GM19023 (cell line): ENCODE measurements around the gene NUAK2.

Experiments used
- ATAC-seq: cut with Tn5 transposase; IDR thresholded peaks from one replicate; pipeline ENCODE4 v1.9.1; 2021; ENCODE audit warnings: mild to moderate bottlenecking, moderate library complexity; ENCODE audit not compliant: unreplicated experiment

Gene NUAK2

GRCh38 chr1:205275916-205276688, 45.4 kb downstream of the NUAK2 start:
- ATAC-seq: no peak

GRCh38 chr1:205275133-205275532, 46.4 kb downstream of the NUAK2 start:
- ATAC-seq: no peak

DNA sequence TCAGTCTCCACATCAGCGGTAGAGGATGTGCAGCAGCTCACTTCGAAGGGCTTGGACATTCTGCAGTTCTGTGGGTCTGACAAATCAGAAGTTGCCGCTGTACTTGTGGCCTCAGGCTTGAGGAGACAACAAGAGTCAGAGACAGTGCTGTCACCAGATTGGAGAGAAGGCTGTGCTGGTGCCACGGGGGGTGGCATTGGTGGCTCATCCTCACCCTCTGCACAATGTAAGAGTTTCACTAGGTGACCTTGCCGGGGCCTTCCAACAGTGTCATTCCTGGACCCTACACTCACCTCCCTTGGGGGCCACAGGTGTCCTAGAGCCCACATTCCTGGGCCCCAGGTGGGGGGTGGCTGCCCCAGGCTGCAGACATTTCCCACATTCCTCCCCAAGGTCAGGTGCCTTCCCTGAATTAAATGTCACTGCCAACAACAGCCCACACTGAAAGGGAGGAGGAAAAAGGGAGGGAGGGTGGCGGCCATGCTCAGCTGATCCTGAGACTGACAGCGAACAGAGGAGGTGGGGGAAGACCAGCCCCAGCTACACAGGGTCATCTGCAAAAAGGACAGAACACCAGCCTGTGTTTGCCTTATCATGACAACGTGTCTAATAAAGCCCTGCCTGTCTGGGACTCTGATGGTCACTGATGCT, 47.4 kb downstream of the NUAK2 start:
- ATAC-seq: no peak

- peak; percentile 78 for ATAC-seq
Observed at GRCh38 chr1:205273551-205273982, 48.0 kb downstream of the NUAK2 start.

DNA sequence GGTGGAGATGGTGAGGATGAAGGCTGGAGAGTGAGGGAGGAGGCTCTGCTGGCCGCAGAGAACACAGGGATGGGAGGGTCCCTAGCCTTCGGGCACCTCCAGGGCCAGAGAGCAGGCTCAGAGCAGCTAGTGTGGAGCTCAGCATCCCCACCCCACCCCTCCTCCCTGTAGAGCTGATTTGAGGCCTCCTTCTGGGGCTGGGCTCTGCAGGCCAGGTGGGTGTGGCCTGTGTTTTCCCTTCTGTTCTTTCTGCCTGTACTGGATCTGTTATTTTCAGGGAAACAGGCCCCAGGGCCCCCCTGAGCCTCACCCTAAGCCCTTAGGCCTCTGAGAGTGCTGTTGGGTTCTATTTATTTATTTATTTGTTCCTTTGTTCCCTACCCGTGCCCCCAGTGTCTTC, 49.0 kb downstream of the NUAK2 start:
- no peak for ATAC-seq

DNA sequence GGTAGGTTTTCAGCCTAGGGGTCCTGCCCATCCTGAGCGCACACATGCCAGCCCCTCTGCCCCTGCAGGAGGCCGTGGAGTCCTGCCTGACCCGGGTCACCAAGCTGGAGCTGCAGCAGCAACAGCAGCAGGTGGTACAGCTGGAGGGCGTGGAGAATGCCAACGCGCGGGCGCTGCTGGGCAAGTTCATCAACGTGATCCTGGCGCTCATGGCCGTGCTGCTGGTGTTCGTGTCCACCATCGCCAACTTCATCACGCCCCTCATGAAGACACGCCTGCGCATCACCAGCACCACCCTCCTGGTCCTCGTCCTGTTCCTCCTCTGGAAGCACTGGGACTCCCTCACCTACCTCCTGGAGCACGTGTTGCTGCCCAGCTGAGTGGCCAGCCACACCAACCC, 49.8 kb downstream of the NUAK2 start:
- ATAC-seq: no peak

DNA sequence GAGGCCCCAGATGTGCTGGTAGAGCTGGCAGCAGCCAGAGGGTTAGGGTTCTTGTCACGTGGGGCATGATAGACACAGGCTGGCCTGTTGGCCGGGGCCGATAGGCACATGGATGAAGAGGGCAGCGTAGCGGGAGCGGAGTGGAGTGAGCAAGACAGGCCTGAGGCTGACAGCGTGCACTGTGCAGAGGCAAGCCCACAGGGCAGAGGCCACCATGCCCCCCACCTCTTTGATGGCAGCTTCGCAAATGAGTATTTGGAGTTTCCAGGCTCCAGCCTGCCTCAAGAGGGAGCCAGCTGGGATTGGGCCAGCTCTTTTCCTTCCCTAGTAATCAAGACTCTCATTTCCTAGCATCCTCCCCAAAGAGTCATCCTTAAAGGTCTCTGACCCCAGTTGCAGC, 50.3 kb downstream of the NUAK2 start:
- ATAC-seq: no peak

DNA sequence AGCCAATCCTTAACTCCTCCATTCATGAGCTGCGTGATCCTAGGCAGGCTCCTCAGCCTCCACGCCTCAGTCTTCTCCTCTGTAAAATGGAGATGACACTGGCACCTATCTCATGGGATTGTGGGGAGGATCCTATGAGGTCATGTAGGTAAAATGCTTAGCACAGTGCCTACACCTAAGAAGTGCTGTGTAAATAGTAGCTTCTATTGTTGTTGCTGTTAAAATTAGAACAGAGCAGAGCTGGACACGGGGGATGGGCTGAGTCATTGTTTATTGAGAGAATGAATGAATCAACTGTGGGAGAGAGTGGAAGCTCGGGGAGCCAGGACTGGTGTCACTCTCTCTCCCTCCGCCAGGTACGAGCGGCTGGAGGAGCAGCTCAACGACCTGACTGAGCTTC, 50.8 kb downstream of the NUAK2 start:
- no peak for ATAC-seq

DNA sequence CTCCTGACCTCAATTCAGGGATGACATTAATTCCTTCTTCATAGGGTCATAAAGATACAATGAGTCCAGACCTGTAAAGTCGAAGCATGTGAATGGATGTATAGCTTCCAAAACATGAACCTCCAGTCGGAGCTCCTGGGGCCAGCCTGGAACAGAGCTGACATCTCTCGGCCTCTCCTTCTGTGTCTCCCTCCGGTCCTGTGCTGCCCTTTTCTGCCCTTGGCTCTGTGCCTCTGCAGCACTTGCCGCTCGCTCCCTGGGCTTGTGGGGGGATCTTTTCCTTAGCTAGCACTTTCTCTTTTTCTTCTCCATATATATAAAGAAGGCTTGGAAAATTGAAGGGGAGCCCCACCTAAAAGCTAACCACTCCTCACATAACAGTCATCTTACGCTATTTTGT, 51.3 kb downstream of the NUAK2 start:
- ATAC-seq: no peak

- ATAC-seq: no peak
Observed at GRCh38 chr1:205269711-205270110, 51.8 kb downstream of the NUAK2 start.

GRCh38 chr1:205268846-205269680, 52.5 kb downstream of the NUAK2 start:
- no peak for ATAC-seq

- no peak for ATAC-seq
Observed at GRCh38 chr1:205267306-205267902, 54.1 kb downstream of the NUAK2 start.

GRCh38 chr1:205266611-205267305, 54.8 kb downstream of the NUAK2 start:
- ATAC-seq: no peak

DNA sequence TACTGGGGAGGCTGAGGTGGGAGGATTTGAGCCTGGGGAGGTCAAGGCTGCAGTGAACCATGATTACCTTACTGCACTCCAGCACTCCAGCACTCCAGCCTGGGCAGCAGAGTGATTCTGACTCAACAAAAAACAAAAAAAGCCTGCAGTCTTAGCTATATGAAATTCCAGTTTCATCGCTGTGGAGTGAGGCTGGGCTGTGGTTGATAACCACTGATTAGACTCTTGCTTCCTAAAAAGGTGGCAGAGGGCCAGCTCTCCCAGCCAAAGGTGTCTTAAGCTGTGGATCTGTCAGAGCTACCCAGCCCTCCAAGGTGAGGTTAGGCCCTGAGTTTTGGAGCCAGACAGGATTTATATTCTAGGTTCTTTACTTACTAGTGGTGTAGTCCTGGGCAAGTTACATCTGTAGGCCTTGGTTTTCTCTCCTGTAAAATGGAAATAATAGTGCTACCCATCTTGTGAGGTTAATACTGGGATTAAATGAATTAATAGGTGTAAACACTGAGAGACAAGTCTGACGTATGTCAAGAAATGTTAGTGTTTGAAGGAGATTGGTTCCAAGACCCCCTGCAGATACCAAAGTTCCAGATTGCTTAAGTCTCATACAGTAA, 57.9 kb downstream of the NUAK2 start:
- no peak for ATAC-seq

- no peak for ATAC-seq
Observed at GRCh38 chr1:205262731-205263171, 58.8 kb downstream of the NUAK2 start.

DNA sequence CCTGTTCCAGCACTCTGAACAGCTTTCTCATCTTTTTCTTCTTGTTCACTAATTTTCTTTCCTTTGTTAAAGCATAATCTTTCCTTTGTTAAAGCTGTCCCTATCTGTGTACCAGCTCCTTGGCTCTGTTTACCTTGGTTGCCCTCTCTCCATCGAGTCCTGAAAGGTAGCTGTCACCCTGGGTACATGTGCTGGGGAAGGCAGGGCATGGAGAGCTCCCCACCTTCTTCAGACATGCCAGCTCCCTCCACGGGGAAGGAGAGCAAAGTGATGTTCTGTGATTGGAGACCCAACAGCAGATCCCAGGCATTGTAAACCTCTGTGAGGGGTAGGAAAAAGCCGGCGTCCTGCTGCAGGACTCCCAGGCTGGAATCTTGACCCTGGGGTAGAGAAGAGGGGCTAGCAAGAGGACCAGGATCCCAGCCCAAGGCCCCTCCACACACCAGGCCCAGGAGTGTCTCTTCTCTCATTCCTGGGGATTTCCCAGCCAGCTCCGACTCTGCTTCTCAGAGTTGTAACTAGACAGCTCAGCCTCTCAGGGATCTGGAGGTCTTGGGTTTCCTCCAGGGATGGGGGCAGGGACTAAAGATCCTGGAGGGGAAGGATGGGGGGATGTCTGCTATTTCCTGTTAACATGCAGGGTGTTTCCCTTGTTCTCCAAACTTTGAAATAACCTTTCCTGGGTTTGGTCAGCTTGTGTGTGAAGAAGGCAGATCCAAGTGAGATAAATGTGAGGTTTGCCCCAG, 59.4 kb downstream of the NUAK2 start:
- ATAC-seq: no peak

DNA sequence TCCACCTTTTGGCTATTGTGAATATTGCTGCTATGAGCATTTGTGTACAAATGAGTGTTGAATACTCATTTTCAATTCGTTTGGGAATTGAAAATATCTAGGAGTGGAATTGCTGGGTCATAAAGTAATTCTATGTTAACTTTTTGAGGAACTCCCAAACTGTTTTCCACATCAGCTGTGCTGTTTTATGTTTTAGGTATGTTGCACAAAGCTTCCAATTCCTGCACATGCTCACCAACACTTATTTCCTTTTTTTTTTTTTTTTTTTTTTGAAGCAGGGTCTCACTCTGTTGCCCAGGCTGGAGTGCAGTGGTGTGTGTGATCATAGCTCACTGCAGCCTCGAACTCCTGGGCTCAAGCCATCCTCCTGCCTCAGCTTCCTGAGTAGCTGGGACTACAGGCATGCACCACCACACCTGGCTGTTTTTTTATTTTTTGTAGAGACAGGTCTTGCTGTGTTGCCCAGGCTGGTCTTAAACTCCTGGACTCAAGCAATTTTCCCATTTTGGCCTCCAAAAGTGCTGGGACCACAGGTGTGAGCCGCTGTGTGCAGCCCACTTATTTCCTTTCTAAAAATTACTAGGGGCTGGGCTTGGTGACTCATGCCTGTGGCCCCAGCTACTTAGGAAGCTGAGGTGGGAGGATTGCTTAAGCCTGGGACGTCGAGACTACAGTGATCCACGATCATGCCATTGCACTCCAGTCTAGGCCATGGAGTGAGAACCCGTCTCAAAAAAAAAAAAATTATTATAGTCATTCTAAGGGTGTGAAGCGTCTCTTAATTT, 60.4 kb downstream of the NUAK2 start:
- ATAC-seq: no peak

- ATAC-seq: no peak
Observed at GRCh38 chr1:205259998-205260397, 61.5 kb downstream of the NUAK2 start.
